Vagina (tissue), 2 donors: Measurements from ENCODE around the gene FASN. TPM values are rescaled to one million over a fixed set of nuclear protein-coding genes. Genes with fewer than 3 reads are reported as not detected.

ENCODE experiments used
- DNase-seq, 2 donors: peaks; one replicate each; pipeline ENCODE4 v3.0.0-alpha.2; 2017; ENCODE audit errors: extremely low spot score in 2 of 2
- H3K27ac ChIP-seq: fragments of 200-600 bp; sonication (generic); one replicate; pipeline ENCODE4 v1.5.1; 2019
- H3K27me3 ChIP-seq: fragments of 200-600 bp; sonication (generic); one replicate; pipeline ENCODE4 v1.5.1; 2019
- H3K36me3 ChIP-seq, 2 donors: fragments of 200-600 bp; sonication (generic); one replicate each; pipeline ENCODE4 v1.5.1; 2017 to 2019
- H3K4me1 ChIP-seq: fragments of 200-600 bp; sonication (generic); one replicate; pipeline ENCODE4 v1.5.1; 2019
- H3K4me3 ChIP-seq, 2 donors: fragments of 200-600 bp; sonication (generic); 1 replicate in 1 of 2; 2 replicates in 1 of 2; pipeline ENCODE4 v1.5.1; 2016 to 2019
- H3K9me3 ChIP-seq: fragments of 200-600 bp; sonication (generic); one replicate; pipeline ENCODE4 v1.5.1; 2019
- POLR2A ChIP-seq, 2 donors: fragments of 450-650 bp; IDR thresholded peaks; one replicate each; pipeline ENCODE4 v1.6.1; 2017; ENCODE audit warnings: antibody characterized with exemption in 2 of 2, mild to moderate bottlenecking in 2 of 2, moderate library complexity in 2 of 2
- POLR2AphosphoS5 ChIP-seq, 2 donors: sonication (generic); formaldehyde crosslinking; IDR thresholded peaks; one replicate each; pipeline ENCODE4 v1.9.0; 2017; ENCODE audit warnings: antibody characterized with exemption in 2 of 2, mild to moderate bottlenecking in 2 of 2, low read depth in 1 of 2; ENCODE audit not compliant: insufficient read depth in 1 of 2
- intact Hi-C: fragments of 100-400 bp; cut with DNase I; formaldehyde crosslinking; loops from one replicate; pipeline ENCODE4 v1.15.1; 2023
- total RNA-seq: library from RNA; depleted of rRNA; stranded (reverse); fragments of >200 nt; gene quantifications from one replicate; pipeline ENCODE4 v1.2.3, GENCODE V29; 2016
- TF ChIP-seq, protein P1 (sequence below), 3 experiments: fragments of 450-650 bp in 2 of 3; fragments of 200-600 bp in 1 of 3; sonication (generic) in 1 of 3; IDR thresholded peaks; one replicate each; pipeline ENCODE4 v1.5.1; 2017 to 2019; ENCODE audit warnings: antibody characterized with exemption in 3 of 3, mild to moderate bottlenecking in 2 of 3, moderate library complexity in 2 of 3

The FASN gene
- total RNA-seq, 1 donor from 2014 or later: 127 TPM

DNA sequence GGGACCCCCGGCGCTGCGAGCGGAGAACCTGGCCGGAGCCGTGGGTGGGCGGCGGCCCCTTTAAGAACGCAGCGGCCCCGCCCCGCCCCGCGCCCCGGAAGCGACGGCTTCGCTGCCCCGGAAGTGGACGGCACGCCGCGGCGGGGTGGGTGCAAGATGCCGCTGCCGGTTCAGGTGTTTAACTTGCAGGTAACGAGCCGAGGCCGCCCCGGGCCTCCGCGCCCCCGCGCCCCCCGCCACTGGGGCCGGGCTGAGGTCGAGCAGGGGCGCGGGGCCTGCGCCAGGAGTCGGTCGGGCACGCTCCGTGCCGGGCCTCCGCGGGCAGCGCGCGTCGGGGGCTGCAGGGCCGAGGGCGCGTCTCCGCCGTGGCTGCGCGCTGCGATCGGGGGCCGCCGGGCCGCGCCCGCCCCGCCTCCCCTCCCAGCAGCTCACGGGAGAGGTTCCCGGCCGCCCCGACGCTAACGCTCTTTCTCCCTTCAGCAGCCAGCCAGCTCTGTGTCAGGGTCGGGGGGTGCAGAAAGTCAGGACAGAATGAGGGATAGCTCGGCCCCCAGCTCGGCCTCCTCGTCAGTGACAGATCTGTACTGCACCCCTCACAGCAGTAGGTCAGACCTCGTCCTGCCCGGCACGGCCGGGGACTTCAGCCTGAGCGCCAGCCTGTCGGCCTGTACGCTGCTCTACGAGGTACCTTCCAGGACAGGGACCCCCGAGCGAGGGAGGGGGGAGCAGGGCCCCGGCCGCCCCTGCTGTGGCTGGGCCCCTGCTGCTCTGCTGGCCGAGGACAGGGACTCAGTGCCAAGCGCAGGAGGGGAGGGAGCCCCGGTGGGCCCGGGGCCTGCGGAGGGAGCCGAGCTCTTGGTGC is 46.0 kb downstream of the FASN start, which contains the start of the genes GPS1 and RFNG:
GPS1 (plus strand) TSS at position 123 of the 862 bp plus-strand sequence; CDS start at position 157, 34 bp downstream.
RFNG (minus strand) TSS at position 36 of the 862 bp plus-strand sequence. CDS start 45 bp downstream, outside the sequence.
- no peaks in the 10 kb centered on the region for H3K27me3 ChIP-seq
- H3K36me3 ChIP-seq: peaks cover 0 to 57% of the 10 kb centered on the region in 2 donors
- H3K4me1 ChIP-seq: peaks cover 39% of the 10 kb centered on the region
- no peaks in the 10 kb centered on the region for H3K9me3 ChIP-seq
- intact Hi-C loops: no loop called here
- DNase-seq: no peak
- H3K4me3 ChIP-seq: peak within 1 kb of the TSS; percentile 72 to 97
- peak within 1 kb of the TSS; percentile 74 for H3K27ac ChIP-seq
- TF ChIP-seq POLR2AphosphoS5 (IDR thresholded peaks at IDR 0.05; ENCODE audit: insufficient read depth in 1 of 2, low read depth in 1 of 2) (no peak), POLR2A (IDR thresholded peaks at IDR 0.05) (no peak)
- TF ChIP-seq, protein P1, sequence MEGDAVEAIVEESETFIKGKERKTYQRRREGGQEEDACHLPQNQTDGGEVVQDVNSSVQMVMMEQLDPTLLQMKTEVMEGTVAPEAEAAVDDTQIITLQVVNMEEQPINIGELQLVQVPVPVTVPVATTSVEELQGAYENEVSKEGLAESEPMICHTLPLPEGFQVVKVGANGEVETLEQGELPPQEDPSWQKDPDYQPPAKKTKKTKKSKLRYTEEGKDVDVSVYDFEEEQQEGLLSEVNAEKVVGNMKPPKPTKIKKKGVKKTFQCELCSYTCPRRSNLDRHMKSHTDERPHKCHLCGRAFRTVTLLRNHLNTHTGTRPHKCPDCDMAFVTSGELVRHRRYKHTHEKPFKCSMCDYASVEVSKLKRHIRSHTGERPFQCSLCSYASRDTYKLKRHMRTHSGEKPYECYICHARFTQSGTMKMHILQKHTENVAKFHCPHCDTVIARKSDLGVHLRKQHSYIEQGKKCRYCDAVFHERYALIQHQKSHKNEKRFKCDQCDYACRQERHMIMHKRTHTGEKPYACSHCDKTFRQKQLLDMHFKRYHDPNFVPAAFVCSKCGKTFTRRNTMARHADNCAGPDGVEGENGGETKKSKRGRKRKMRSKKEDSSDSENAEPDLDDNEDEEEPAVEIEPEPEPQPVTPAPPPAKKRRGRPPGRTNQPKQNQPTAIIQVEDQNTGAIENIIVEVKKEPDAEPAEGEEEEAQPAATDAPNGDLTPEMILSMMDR (IDR thresholded peaks at IDR 0.05): no peak

DNA sequence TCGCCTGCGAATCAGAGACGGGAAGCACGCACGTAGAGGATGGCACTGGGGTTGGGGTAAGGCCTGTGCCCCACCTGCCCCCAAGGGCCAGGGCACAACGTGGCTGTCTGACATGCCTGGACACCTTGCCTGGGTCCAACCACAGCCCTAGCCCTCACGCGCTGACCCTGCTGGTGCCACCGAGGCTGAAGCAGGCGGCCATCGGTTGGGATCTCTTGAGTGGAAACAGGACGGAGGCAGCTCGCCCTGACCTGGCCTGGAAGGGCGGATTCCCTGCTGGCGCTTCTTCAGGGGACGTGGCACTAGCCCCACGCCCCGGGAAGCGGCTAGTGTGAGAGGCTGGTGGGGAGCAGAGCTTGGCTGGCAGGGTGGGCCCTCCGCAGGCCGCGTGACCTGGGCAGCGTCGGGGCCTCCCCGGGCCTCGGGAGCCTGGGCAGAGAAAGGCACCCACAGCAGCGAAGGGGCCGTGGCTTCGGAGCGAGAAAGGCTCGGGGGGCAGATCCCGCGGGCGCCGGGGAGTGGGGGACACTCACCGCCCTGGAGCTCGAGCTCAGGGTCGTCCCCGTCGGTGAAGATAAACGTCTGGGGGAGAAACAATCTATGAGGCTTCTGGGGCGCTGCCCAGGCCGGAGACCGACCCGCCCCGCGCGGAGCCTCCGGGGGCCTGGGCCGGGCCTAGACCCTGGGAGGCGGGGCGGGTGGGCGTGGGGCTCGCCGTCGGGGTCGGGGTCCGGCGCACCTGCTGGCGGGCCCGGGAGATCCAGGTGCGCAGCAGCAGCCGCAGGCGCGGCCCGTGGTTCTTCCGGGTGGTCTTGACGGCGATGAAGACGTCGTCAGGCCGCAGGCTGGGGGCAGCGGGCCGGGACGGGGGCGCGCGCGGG is 47.0 kb downstream of the FASN start:
- Histone ChIP-seq H3K9me3 (no peaks in the 10 kb centered on the region), H3K27me3 (no peaks in the 10 kb centered on the region), H3K4me3 (peak overlapping the region; percentile 72 to 97), H3K36me3 (peaks cover 0 to 50% of the 10 kb centered on the region in 2 donors), H3K4me1 (peaks cover 39% of the 10 kb centered on the region), H3K27ac (peak overlapping the region; percentile 74)
- intact Hi-C loops: no loop called here
- no peak for DNase-seq
- TF ChIP-seq, protein P1 (IDR thresholded peaks at IDR 0.05): no peak
- no peak for TF ChIP-seq POLR2AphosphoS5 (IDR thresholded peaks at IDR 0.05; ENCODE audit: insufficient read depth in 1 of 2, low read depth in 1 of 2)
- TF ChIP-seq POLR2A (IDR thresholded peaks at IDR 0.05): no peak

- TF ChIP-seq POLR2AphosphoS5 (IDR thresholded peaks at IDR 0.05; ENCODE audit: insufficient read depth in 1 of 2, low read depth in 1 of 2) (no peak), POLR2A (IDR thresholded peaks at IDR 0.05) (no peak)
- TF ChIP-seq, protein P1 (IDR thresholded peaks at IDR 0.05): no peak
- intact Hi-C loops: no loop called here
- Histone ChIP-seq H3K27me3 (no peaks in the 10 kb centered on the region), H3K36me3 (peaks cover 0 to 43% of the 10 kb centered on the region in 2 donors), H3K4me3 (peak overlapping the region; percentile 72 to 97), H3K27ac (no peak overlapping the region), H3K9me3 (no peaks in the 10 kb centered on the region), H3K4me1 (peaks cover 39% of the 10 kb centered on the region)
- no peak for DNase-seq
Observed at GRCh38 chr17:82050152-82050760, 47.8 kb downstream of the FASN start.

- H3K4me3 ChIP-seq: no peak overlapping the region
- TF ChIP-seq, protein P1 (IDR thresholded peaks at IDR 0.05): no peak
- TF ChIP-seq POLR2AphosphoS5 (IDR thresholded peaks at IDR 0.05; ENCODE audit: insufficient read depth in 1 of 2, low read depth in 1 of 2) (no peak), POLR2A (IDR thresholded peaks at IDR 0.05) (no peak)
- H3K27me3 ChIP-seq: no peaks in the 10 kb centered on the region
- no peaks in the 10 kb centered on the region for H3K9me3 ChIP-seq
- peaks cover 0 to 36% of the 10 kb centered on the region in 2 donors for H3K36me3 ChIP-seq
- intact Hi-C loops: loop anchor here (10.0 kb wide), 1 partner anchor 275 kb away; no protein-coding TSS in a partner anchor
- DNase-seq: no peak
- no peak overlapping the region for H3K27ac ChIP-seq
- peaks cover 39% of the 10 kb centered on the region for H3K4me1 ChIP-seq
Observed at GRCh38 chr17:82049521-82049971, 48.5 kb downstream of the FASN start.
